Trophoblast cell (in vitro differentiated cells and primary cell): ENCODE results near the gene SMC3.

Experiments used
- DNase-seq, 2 donors: peaks; one replicate each; pipeline ENCODE4 v3.0.0-alpha.2; 2016
- H2AFZ ChIP-seq: 2 replicates; pipeline ENCODE4 v1.6.1; 2013; ENCODE audit warnings: low read length, moderate library complexity, mild to moderate bottlenecking; ENCODE audit not compliant: insufficient read depth, poor library complexity
- H2AK5ac ChIP-seq: 2 replicates; pipeline ENCODE4 v1.6.1; 2013; ENCODE audit warnings: mild to moderate bottlenecking, low read length
- H2BK120ac ChIP-seq: 2 replicates; pipeline ENCODE4 v1.6.1; 2013; ENCODE audit warnings: low read length, mild to moderate bottlenecking, moderate library complexity; ENCODE audit not compliant: insufficient read depth, poor library complexity
- H2BK12ac ChIP-seq: 2 replicates; pipeline ENCODE4 v1.6.1; 2013; ENCODE audit warnings: mild to moderate bottlenecking, low read length, moderate library complexity
- H2BK5ac ChIP-seq: 2 replicates; pipeline ENCODE4 v1.6.1; 2013; ENCODE audit warnings: low read length, low read depth, moderate library complexity, mild to moderate bottlenecking; ENCODE audit not compliant: poor library complexity
- H3K14ac ChIP-seq: 2 replicates; pipeline ENCODE4 v1.6.1; 2013; ENCODE audit warnings: mild to moderate bottlenecking, low read length
- H3K18ac ChIP-seq: 2 replicates; pipeline ENCODE4 v1.6.1; 2013; ENCODE audit warnings: mild to moderate bottlenecking, low read length
- H3K23ac ChIP-seq: 2 replicates; pipeline ENCODE4 v1.6.1; 2013; ENCODE audit warnings: low read length
- H3K27ac ChIP-seq: 2 replicates; pipeline ENCODE4 v1.5.1; 2013; ENCODE audit warnings: low read depth, mild to moderate bottlenecking, inconsistent platforms, low read length, moderate library complexity
- H3K27me3 ChIP-seq: 2 replicates; pipeline ENCODE4 v1.6.1; 2013; ENCODE audit warnings: inconsistent platforms, mild to moderate bottlenecking, low read length, moderate library complexity; ENCODE audit not compliant: insufficient read depth
- H3K36me3 ChIP-seq, 2 experiments: 1 replicate in 1 of 2; 2 replicates in 1 of 2; pipeline ENCODE4 v1.6.1; 2013; ENCODE audit warnings: low read length in 2 of 2, mild to moderate bottlenecking in 2 of 2, moderate library complexity in 1 of 2; ENCODE audit not compliant: insufficient read depth in 2 of 2, control insufficient read depth in 1 of 2
- H3K4ac ChIP-seq: 2 replicates; pipeline ENCODE4 v1.6.1; 2013; ENCODE audit warnings: low read depth, mild to moderate bottlenecking, low read length, moderate library complexity
- H3K4me1 ChIP-seq, 2 experiments: 1 replicate in 1 of 2; 2 replicates in 1 of 2; pipeline ENCODE4 v1.6.1; 2013; ENCODE audit warnings: low read length in 2 of 2, mild to moderate bottlenecking in 2 of 2, moderate library complexity in 1 of 2; ENCODE audit not compliant: insufficient read depth in 2 of 2, control insufficient read depth in 1 of 2
- H3K4me2 ChIP-seq: 2 replicates; pipeline ENCODE4 v1.6.1; 2013; ENCODE audit warnings: inconsistent platforms, mild to moderate bottlenecking, low read length, moderate library complexity
- H3K4me3 ChIP-seq: 2 replicates; pipeline ENCODE4 v1.5.1; 2013; ENCODE audit warnings: mild to moderate bottlenecking, low read depth, low read length, inconsistent platforms
- H3K79me1 ChIP-seq: one replicate; pipeline ENCODE4 v1.6.1; 2013; ENCODE audit warnings: low read length
- H3K79me2 ChIP-seq: 2 replicates; pipeline ENCODE4 v1.6.1; 2013; ENCODE audit warnings: low read length, mild to moderate bottlenecking; ENCODE audit not compliant: control insufficient read depth, insufficient read depth, poor library complexity
- H3K9ac ChIP-seq: 2 replicates; pipeline ENCODE4 v1.6.1; 2013; ENCODE audit warnings: mild to moderate bottlenecking, low read length
- H3K9me3 ChIP-seq: 2 replicates; pipeline ENCODE4 v1.6.1; 2013; ENCODE audit warnings: low read depth, mild to moderate bottlenecking, control low read depth, inconsistent platforms, low read length; ENCODE audit not compliant: insufficient read depth
- H4K12ac ChIP-seq: 2 replicates; pipeline ENCODE4 v1.6.1; 2013; ENCODE audit warnings: low read depth, mild to moderate bottlenecking, low read length, moderate library complexity
- H4K8ac ChIP-seq: 2 replicates; pipeline ENCODE4 v1.6.1; 2013; ENCODE audit warnings: low read depth, mild to moderate bottlenecking, low read length, moderate library complexity
- H4K91ac ChIP-seq: one replicate; pipeline ENCODE4 v1.6.1; 2013; ENCODE audit warnings: low read depth, mild to moderate bottlenecking, low read length, moderate library complexity
- WGBS: extraction: QIAGEN DNeasy Blood & Tissue Kit; methylation state at CpG from one replicate; pipeline ENCODE4 v1.1.7; 2013; ENCODE audit warnings: missing lambda C conversion rate; ENCODE audit not compliant: insufficient read length, insufficient coverage; ENCODE audit errors: extremely low coverage; 5-methylcytosine and 5-hydroxymethylcytosine counted together

The SMC3 gene

GRCh38 chr10:110646417-110647135 is 79.1 kb downstream of the SMC3 start:
- peaks cover 21% of the 10 kb centered on the region for H3K27me3 ChIP-seq
- H3K23ac ChIP-seq, result no peak overlapping the region
- no peak overlapping the region for H3K4me2 ChIP-seq
- H4K12ac ChIP-seq, result no peak overlapping the region
- H4K8ac ChIP-seq, result no peak overlapping the region
- no peak overlapping the region for H2AK5ac ChIP-seq
- no peak overlapping the region for H3K4me3 ChIP-seq
- H3K79me1 ChIP-seq, result no peaks in the 10 kb centered on the region
- no peak overlapping the region for H3K9ac ChIP-seq
- H3K18ac ChIP-seq, result no peak overlapping the region
- H3K79me2 ChIP-seq, result no peaks in the 10 kb centered on the region
- H2BK5ac ChIP-seq, result no peak overlapping the region
- no peak overlapping the region for H3K4ac ChIP-seq
- peaks cover 1% of the 10 kb centered on the region for H3K9me3 ChIP-seq
- H4K91ac ChIP-seq, result no peak overlapping the region
- H2AFZ ChIP-seq, result no peak overlapping the region
- no peak overlapping the region for H2BK12ac ChIP-seq
- H2BK120ac ChIP-seq, result no peak overlapping the region
- no peak overlapping the region for H3K27ac ChIP-seq
- peaks cover 9 to 12% of the 10 kb centered on the region in 2 experiments for H3K4me1 ChIP-seq
- DNase-seq, result no peak
- H3K14ac ChIP-seq, result no peak overlapping the region
- no peaks in the 10 kb centered on the region for H3K36me3 ChIP-seq
- no CpG with 5 or more reads among the region's 13 CpGs for WGBS

- Histone ChIP-seq H3K27ac (no peak overlapping the region), H3K9me3 (peaks cover 3% of the 10 kb centered on the region), H2AK5ac (no peak overlapping the region), H4K8ac (no peak overlapping the region), H4K12ac (no peak overlapping the region), H4K91ac (no peak overlapping the region), H3K23ac (no peak overlapping the region), H3K27me3 (peaks cover 21% of the 10 kb centered on the region), H3K4ac (no peak overlapping the region), H3K79me2 (no peaks in the 10 kb centered on the region), H3K4me1 (peaks cover 9 to 12% of the 10 kb centered on the region in 2 experiments), H3K79me1 (no peaks in the 10 kb centered on the region), H3K18ac (no peak overlapping the region), H3K4me2 (no peak overlapping the region), H3K36me3 (no peaks in the 10 kb centered on the region), H3K4me3 (no peak overlapping the region), H3K9ac (no peak overlapping the region), H3K14ac (no peak overlapping the region), H2BK120ac (no peak overlapping the region), H2AFZ (no peak overlapping the region), H2BK12ac (no peak overlapping the region), H2BK5ac (no peak overlapping the region)
- WGBS, result no CpG with 5 or more reads among the region's 3 CpGs
- DNase-seq, result no peak
Measured at GRCh38 chr10:110647136-110647430, 79.6 kb downstream of the SMC3 start.

- H3K27me3 ChIP-seq, result peaks cover 13% of the 10 kb centered on the region
- no peak overlapping the region for H2BK120ac ChIP-seq
Measured at GRCh38 chr10:110648692-110649346, 81.3 kb downstream of the SMC3 start.

GRCh38 chr10:110649347-110650264 is 82.1 kb downstream of the SMC3 start:
- H3K79me2 ChIP-seq, result no peaks in the 10 kb centered on the region
- no peaks in the 10 kb centered on the region for H3K36me3 ChIP-seq
- H2BK12ac ChIP-seq, result no peak overlapping the region
- no peak overlapping the region for H3K18ac ChIP-seq
- H4K8ac ChIP-seq, result no peak overlapping the region
- no peak overlapping the region for H4K91ac ChIP-seq
- H2BK120ac ChIP-seq, result no peak overlapping the region
- H3K14ac ChIP-seq, result no peak overlapping the region
- H3K9ac ChIP-seq, result no peak overlapping the region
- no CpG with 5 or more reads among the region's 6 CpGs for WGBS
- H2BK5ac ChIP-seq, result no peak overlapping the region
- H3K79me1 ChIP-seq, result no peaks in the 10 kb centered on the region
- H3K27me3 ChIP-seq, result peaks cover 6% of the 10 kb centered on the region
- peaks cover 3% of the 10 kb centered on the region for H3K9me3 ChIP-seq
- no peak overlapping the region for H3K23ac ChIP-seq
- no peak overlapping the region for H2AFZ ChIP-seq
- H2AK5ac ChIP-seq, result no peak overlapping the region
- H3K27ac ChIP-seq, result no peak overlapping the region
- no peak for DNase-seq
- no peak overlapping the region for H3K4me3 ChIP-seq
- no peak overlapping the region for H3K4me2 ChIP-seq
- H3K4ac ChIP-seq, result no peak overlapping the region
- peaks cover 0 to under 1% of the 10 kb centered on the region in 2 experiments for H3K4me1 ChIP-seq
- no peak overlapping the region for H4K12ac ChIP-seq

More at GRCh38 chr10:110648692-110649346, 81.3 kb downstream of the SMC3 start:
- H3K79me2 ChIP-seq, result no peaks in the 10 kb centered on the region
- H3K9ac ChIP-seq, result no peak overlapping the region
- no peak for DNase-seq
- H3K9me3 ChIP-seq, result peaks cover 3% of the 10 kb centered on the region
- no peak overlapping the region for H3K23ac ChIP-seq
- no peak overlapping the region for H3K4me3 ChIP-seq
- no peaks in the 10 kb centered on the region for H3K79me1 ChIP-seq
- no peaks in the 10 kb centered on the region for H3K36me3 ChIP-seq
- no peak overlapping the region for H3K4me2 ChIP-seq
- no peak overlapping the region for H2AK5ac ChIP-seq
- H4K91ac ChIP-seq, result no peak overlapping the region
- H2BK5ac ChIP-seq, result no peak overlapping the region
- H3K27ac ChIP-seq, result no peak overlapping the region
- no peak overlapping the region for H3K4ac ChIP-seq
- no CpG with 5 or more reads among the region's 3 CpGs for WGBS
- H4K8ac ChIP-seq, result no peak overlapping the region
- no peak overlapping the region for H2AFZ ChIP-seq
- H3K4me1 ChIP-seq, result peaks cover under 1 to 3% of the 10 kb centered on the region in 2 experiments
- no peak overlapping the region for H3K14ac ChIP-seq
- H3K18ac ChIP-seq, result no peak overlapping the region
- H2BK12ac ChIP-seq, result no peak overlapping the region
- H4K12ac ChIP-seq, result no peak overlapping the region
